NCI-H460 (cell line): ENCODE measurements around the gene DBF4B. TPM values are rescaled to one million over a fixed set of nuclear protein-coding genes. Genes with fewer than 3 reads are reported as not detected.
"Not testable (repeated sequence)": the region's sequence is repeated elsewhere in the genome, so short reads cannot be mapped to it uniquely, and the experiment has no call there.

Experiments used
- DNase-seq: peaks from one replicate; pipeline ENCODE4 v3.0.0-alpha.2; 2016; ENCODE audit warnings: low read depth; ENCODE audit errors: extremely low read depth
- polyA plus RNA-seq: library from polyadenylated mRNA; depleted of rRNA; stranded (reverse); fragments of >200 nt; gene quantifications from 2 replicates; pipeline ENCODE4 v1.2.3, GENCODE V29; 2014; cell fraction: nucleus; rRNA removed
- total RNA-seq: library from RNA; depleted of rRNA; stranded (reverse); fragments of >200 nt; shearing (Covaris generic); gene quantifications from 2 replicates; pipeline ENCODE4 v1.2.3, GENCODE V29; 2014; rRNA removed

Gene DBF4B
- 11.5 and 12.9 TPM in 2 replicates for total RNA-seq
- 53.7 and 69.2 TPM in 2 replicates for polyA plus RNA-seq

GRCh38 chr17:44708401-44709263 lies at the start of gene DBF4B:
DBF4B (plus strand) TSS chr17:44708665; CDS start chr17:44708821, 156 bp downstream.
- peak; percentile 88 for DNase-seq

GRCh38 chr17:44661835-44662234 lies 46.6 kb upstream of the DBF4B start:
- no peak for DNase-seq

GRCh38 chr17:44663095-44663494 lies 45.4 kb upstream of the DBF4B start:
- no peak for DNase-seq

GRCh38 chr17:44664867-44665266 lies 43.6 kb upstream of the DBF4B start:
- no peak for DNase-seq

GRCh38 chr17:44666006-44666405 lies 42.5 kb upstream of the DBF4B start:
- no peak for DNase-seq

- DNase-seq = peak; percentile 33
These were observed 35.9 kb upstream of the DBF4B start for GRCh38 chr17:44672479-44673093.

GRCh38 chr17:44673893-44674292 lies 34.6 kb upstream of the DBF4B start:
- DNase-seq = no peak

- DNase-seq = no peak
These were observed 31.3 kb upstream of the DBF4B start for GRCh38 chr17:44677136-44677535.

- not testable (repeated sequence) for DNase-seq
These were observed 25.2 kb upstream of the DBF4B start for GRCh38 chr17:44683303-44683702.

GRCh38 chr17:44687756-44688155 lies 20.7 kb upstream of the DBF4B start:
- no peak for DNase-seq

GRCh38 chr17:44688200-44688599 lies 20.3 kb upstream of the DBF4B start:
- DNase-seq = no peak

- DNase-seq = no peak
These were observed 19.6 kb upstream of the DBF4B start for GRCh38 chr17:44688675-44689476.

GRCh38 chr17:44689477-44690217 lies 18.8 kb upstream of the DBF4B start, which contains the start of gene CCDC43:
CCDC43 (minus strand) TSS chr17:44689776; CDS start chr17:44689753, 23 bp downstream.
- DNase-seq = peak; percentile 87

- peak; percentile 45 for DNase-seq
These were observed 17.6 kb upstream of the DBF4B start for GRCh38 chr17:44690746-44691306.

- no peak for DNase-seq
These were observed 14.9 kb upstream of the DBF4B start for GRCh38 chr17:44693609-44694008.

GRCh38 chr17:44700288-44700687 lies 8.2 kb upstream of the DBF4B start:
- DNase-seq = not testable (repeated sequence)

GRCh38 chr17:44707755-44708400 lies 587 bp upstream of the DBF4B start:
- DNase-seq = peak; percentile 11

- DNase-seq = no peak
These were observed 11.0 kb downstream of the DBF4B start for GRCh38 chr17:44719444-44719843.

GRCh38 chr17:44722254-44722653 lies 13.8 kb downstream of the DBF4B start:
- DNase-seq = no peak
